ENCODE measurements around the gene GAL3ST2. TPM values are rescaled to one million over a fixed set of nuclear protein-coding genes. Genes with fewer than 3 reads are reported as not detected.

The GAL3ST2 gene
- total RNA-seq, 2 experiments from 2014 or later: 1.1 TPM; not detected in 1

DNA sequence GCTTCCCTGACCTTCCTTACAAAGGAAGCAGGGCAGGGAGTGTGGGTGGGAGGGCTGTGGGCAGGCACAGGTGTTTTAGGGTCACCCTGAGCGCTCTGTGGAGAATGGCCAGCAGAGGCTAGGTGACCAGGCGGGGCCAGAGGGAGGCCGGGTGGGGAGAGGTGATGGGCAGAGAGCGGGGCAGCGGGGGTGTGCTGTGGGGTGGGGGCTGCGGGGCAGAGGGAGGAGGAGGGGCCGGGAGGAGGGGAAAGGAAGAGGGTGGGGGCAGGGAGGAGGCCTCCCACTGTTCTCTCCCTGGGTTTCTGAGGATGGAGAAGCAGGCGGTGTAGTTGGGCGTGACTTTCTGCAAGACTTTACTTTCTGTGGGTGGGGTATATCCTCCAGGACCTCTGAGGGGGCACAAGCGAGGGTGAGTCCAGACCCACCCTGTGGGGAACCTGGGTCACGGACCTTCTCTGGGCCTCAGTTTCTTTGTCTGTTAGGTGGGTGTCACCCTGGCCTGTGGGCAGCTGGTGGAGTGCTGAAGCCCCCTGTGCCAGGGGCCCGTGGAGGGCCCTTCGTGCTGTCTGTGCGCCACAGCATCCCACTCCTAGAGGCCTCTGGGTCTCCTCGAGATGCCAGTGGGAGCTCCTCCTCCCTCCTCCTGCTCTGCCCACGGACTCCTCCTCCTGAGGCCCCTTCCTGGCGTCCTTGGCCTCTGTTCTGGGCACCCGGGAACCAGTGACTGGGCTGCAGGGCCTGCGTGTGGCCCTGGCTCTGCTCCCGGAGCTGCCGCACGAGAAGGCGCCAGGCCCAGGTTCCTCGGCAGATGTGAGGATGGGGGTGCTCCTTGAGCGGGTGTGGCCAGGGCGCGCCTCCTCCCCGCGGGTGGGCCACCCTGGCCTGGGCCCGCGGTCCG lies 26.0 kb downstream of the GAL3ST2 start:
- Histone ChIP-seq H3K79me2 (ENCODE audit: insufficient read depth, low read depth, low read length) (no peaks in the 10 kb centered on the region), H3K9me2 (ENCODE audit: insufficient read depth, low read length) (no peaks in the 10 kb centered on the region), H3K4me1 (ENCODE audit: insufficient read depth, low read length, poor library complexity, severe bottlenecking) (peaks cover 3% of the 10 kb centered on the region), H3K4me3 (ENCODE audit: low read depth, low read length, poor library complexity, severe bottlenecking) (no peak overlapping the region), H2AFZ (ENCODE audit: low read length) (no peak overlapping the region), H3K4me2 (ENCODE audit: low read length) (no peak overlapping the region), H4K20me1 (ENCODE audit: insufficient read depth, low read length) (no peaks in the 10 kb centered on the region), H3K9me3 (ENCODE audit: low read length) (no peaks in the 10 kb centered on the region), H3K36me3 (ENCODE audit: insufficient read depth, low read length) (no peaks in the 10 kb centered on the region), H3K27ac (ENCODE audit: low read depth, low read length, poor library complexity, severe bottlenecking) (no peak overlapping the region)
- no peak for DNase-seq (ENCODE audit: low spot score)
- TF ChIP-seq CTCF (conservative IDR thresholded peaks at IDR 0.05; ENCODE audit: low read length) (no peak), EZH2phosphoT487 (IDR thresholded peaks at IDR 0.05; ENCODE audit: borderline replicate concordance, low read depth, low read length) (no peak)
- intact Hi-C loops (cut with micrococcal nuclease; ENCODE audit: unreplicated experiment): no loop called here
- CTCF ChIA-PET (ENCODE audit: unreplicated experiment): interaction anchor here (0.7 kb wide), 1 partner anchor 27 kb away, joined by 3 read pairs; no protein-coding TSS in a partner anchor
- POLR2A ChIA-PET: no interaction called here
- BruUV-seq (replicated peaks): no TSS peak

GRCh38 chr2:241803387-241804325 lies 27.0 kb downstream of the GAL3ST2 start:
- no peak overlapping the region for H3K4me3 ChIP-seq (ENCODE audit: low read depth, low read length, poor library complexity, severe bottlenecking)
- no peak overlapping the region for H3K4me2 ChIP-seq (ENCODE audit: low read length)

More at GRCh38 chr2:241803387-241804325, 27.0 kb downstream of the GAL3ST2 start:
- POLR2A ChIA-PET: no interaction called here
- no peak for TF ChIP-seq CTCF (conservative IDR thresholded peaks at IDR 0.05; ENCODE audit: low read length)
- no peak for TF ChIP-seq EZH2phosphoT487 (IDR thresholded peaks at IDR 0.05; ENCODE audit: borderline replicate concordance, low read depth, low read length)
- no TSS peak for BruUV-seq (replicated peaks)
- intact Hi-C loops (cut with micrococcal nuclease; ENCODE audit: unreplicated experiment): no loop called here
- Histone ChIP-seq H3K27ac (ENCODE audit: low read depth, low read length, poor library complexity, severe bottlenecking) (no peak overlapping the region), H3K9me2 (ENCODE audit: insufficient read depth, low read length) (no peaks in the 10 kb centered on the region), H2AFZ (ENCODE audit: low read length) (no peak overlapping the region), H4K20me1 (ENCODE audit: insufficient read depth, low read length) (no peaks in the 10 kb centered on the region), H3K79me2 (ENCODE audit: insufficient read depth, low read depth, low read length) (no peaks in the 10 kb centered on the region), H3K9me3 (ENCODE audit: low read length) (no peaks in the 10 kb centered on the region), H3K4me1 (ENCODE audit: insufficient read depth, low read length, poor library complexity, severe bottlenecking) (peaks cover 3% of the 10 kb centered on the region), H3K36me3 (ENCODE audit: insufficient read depth, low read length) (no peaks in the 10 kb centered on the region)
- CTCF ChIA-PET (ENCODE audit: unreplicated experiment): interaction anchor here (0.7 kb wide), 1 partner anchor 26 kb away, joined by 3 read pairs; no protein-coding TSS in a partner anchor
- no peak for DNase-seq (ENCODE audit: low spot score)
